Upper lobe of left lung (tissue), 6 donors: ENCODE measurements around the gene ANKRD23. TPM values are rescaled to one million over a fixed set of nuclear protein-coding genes. Genes with fewer than 3 reads are reported as not detected.
A peak's percentile ranks its signal among the peaks of the same experiment; 100 is the strongest.

Experiments used
- ATAC-seq, 2 donors: fragments of 200-7000 bp; cut with Tn5 transposase; one replicate each; pipeline ENCODE4 v1.9.1; 2022; ENCODE audit warnings: mild to moderate bottlenecking in 2 of 2, moderate library complexity in 2 of 2; ENCODE audit not compliant: low FRiP score in 2 of 2
- DNase-seq, 2 donors: peaks; one replicate each; pipeline ENCODE4 v3.0.0-alpha.2; 2019 to 2020
- H3K27ac ChIP-seq, 4 donors: fragments of 200-600 bp; sonication (generic); one replicate each; pipeline ENCODE4 v1.5.1; 2016 to 2019
- H3K27me3 ChIP-seq, 4 donors: fragments of 200-600 bp; sonication (generic); one replicate each; pipeline ENCODE4 v1.5.1; 2017 to 2019
- H3K36me3 ChIP-seq, 4 donors: fragments of 200-600 bp; sonication (generic); one replicate each; pipeline ENCODE4 v1.5.1; 2016 to 2019
- H3K4me1 ChIP-seq, 4 donors: fragments of 200-600 bp; sonication (generic); one replicate each; pipeline ENCODE4 v1.5.1; 2018 to 2019
- H3K4me3 ChIP-seq, 4 donors: fragments of 200-600 bp; sonication (generic); one replicate each; pipeline ENCODE4 v1.5.1; 2017 to 2019; ENCODE audit warnings: mild to moderate bottlenecking in 2 of 4, moderate library complexity in 1 of 4
- H3K9me3 ChIP-seq, 4 donors: fragments of 200-600 bp; sonication (generic); one replicate each; pipeline ENCODE4 v1.5.1; 2018 to 2019
- CTCF ChIP-seq, 6 experiments: fragments of 450-650 bp in 4 of 6; fragments of 200-600 bp in 2 of 6; sonication (generic) in 2 of 6; IDR thresholded peaks; one replicate each; pipeline ENCODE4 v1.5.1; 2016 to 2019; ENCODE audit warnings: antibody characterized with exemption in 6 of 6
- EP300 ChIP-seq, 4 donors: sonication (generic); formaldehyde crosslinking; IDR thresholded peaks; one replicate each; pipeline ENCODE4 v1.5.1; 2017; ENCODE audit warnings: antibody characterized with exemption in 4 of 4, control low read depth in 2 of 4
- POLR2A ChIP-seq, 4 donors: fragments of 450-650 bp; IDR thresholded peaks; one replicate each; pipeline ENCODE4 v1.5.1; 2016 to 2017; ENCODE audit warnings: antibody characterized with exemption in 4 of 4, mild to moderate bottlenecking in 2 of 4
- POLR2AphosphoS5 ChIP-seq, 2 donors: sonication (generic); formaldehyde crosslinking; IDR thresholded peaks; one replicate each; pipeline ENCODE4 v1.5.1; 2017; ENCODE audit warnings: antibody characterized with exemption in 2 of 2
- WGBS, 2 donors: methylation state at CpG; one replicate each; pipeline ENCODE4 v1.1.5; 2017 to 2018; 5-methylcytosine and 5-hydroxymethylcytosine counted together
- total RNA-seq, 6 donors: library from RNA; depleted of rRNA in 4 of 6; stranded (reverse); fragments of >200 nt in 4 of 6; gene quantifications; one replicate each; pipeline versions ENCODE4 v1.1.0 to v1.2.1, GENCODE V29; 2016 to 2021
- donor health status: DM: no; HTN: no; CAD: no; lungs with moderate emphysema.
- donor health status: DM: no; HTN: yes; CAD: no; lungs with severe emphysema.

Gene ANKRD23
- total RNA-seq, 6 donors from 2014 or later, result 2.0 to 27.2 (median 2.8) TPM

- H3K4me3 ChIP-seq, result no peak overlapping the region
- 50 to 59% methylated on average over 5 to 12 of the region's 12 CpGs for whole genome bisulfite sequencing, 2 donors
- H3K9me3 ChIP-seq, result no peaks in the 10 kb centered on the region
- no peaks in the 10 kb centered on the region for H3K27me3 ChIP-seq
- peak; percentile 36 to 48 for ATAC-seq
- H3K36me3 ChIP-seq, result no peaks in the 10 kb centered on the region
- TF ChIP-seq EP300 (IDR thresholded peaks at IDR 0.05), result no peak
- peak in 1 of 2 donors; percentile 15 for TF ChIP-seq POLR2AphosphoS5 (IDR thresholded peaks at IDR 0.05)
- H3K27ac ChIP-seq, result peak overlapping the region in 2 of 4 donors; percentile 43 to 44
- peaks cover 36 to 54% (median 43%) of the 10 kb centered on the region in 4 donors for H3K4me1 ChIP-seq
- DNase-seq, result peak in 1 of 2 donors; percentile 77
Measured at GRCh38 chr2:96888072-96889011, 44.5 kb upstream of the ANKRD23 start.

- Histone ChIP-seq H3K4me3 (no peak overlapping the region), H3K9me3 (no peaks in the 10 kb centered on the region), H3K27ac (peak overlapping the region in 2 of 4 donors; percentile 43 to 44), H3K27me3 (no peaks in the 10 kb centered on the region), H3K4me1 (peaks cover 36 to 54% (median 43%) of the 10 kb centered on the region in 4 donors), H3K36me3 (no peaks in the 10 kb centered on the region)
- WGBS, 2 donors, result 50 to 72% methylated on average over 15 to 18 of the region's 18 CpGs
- ATAC-seq (peak in 1 of 2 donors; percentile 41), DNase-seq (no peak)
- TF ChIP-seq EP300 (IDR thresholded peaks at IDR 0.05) (no peak), CTCF (IDR thresholded peaks at IDR 0.05) (no peak), POLR2AphosphoS5 (IDR thresholded peaks at IDR 0.05) (no peak), POLR2A (IDR thresholded peaks at IDR 0.05) (no peak)
Measured at GRCh38 chr2:96887493-96888012, 43.7 kb upstream of the ANKRD23 start.

- WGBS, 2 donors, result 84 to 92% methylated on average over 19 to 23 of the region's 23 CpGs
- Histone ChIP-seq H3K9me3 (no peaks in the 10 kb centered on the region), H3K4me3 (no peak overlapping the region), H3K27ac (no peak overlapping the region), H3K27me3 (no peaks in the 10 kb centered on the region), H3K36me3 (no peaks in the 10 kb centered on the region), H3K4me1 (peaks cover 19 to 48% (median 31%) of the 10 kb centered on the region in 4 donors)
- ATAC-seq (no peak), DNase-seq (no peak)
- TF ChIP-seq POLR2A (IDR thresholded peaks at IDR 0.05) (no peak), POLR2AphosphoS5 (IDR thresholded peaks at IDR 0.05) (no peak), EP300 (IDR thresholded peaks at IDR 0.05) (no peak), CTCF (IDR thresholded peaks at IDR 0.05) (no peak)
Measured at GRCh38 chr2:96885432-96886347, 41.9 kb upstream of the ANKRD23 start.

- no peak overlapping the region for H3K4me3 ChIP-seq
- H3K27me3 ChIP-seq, result no peaks in the 10 kb centered on the region
- no peaks in the 10 kb centered on the region for H3K9me3 ChIP-seq
- ATAC-seq, result no peak
- no peaks in the 10 kb centered on the region for H3K36me3 ChIP-seq
- no peak overlapping the region for H3K27ac ChIP-seq
- TF ChIP-seq EP300 (IDR thresholded peaks at IDR 0.05) (no peak), POLR2AphosphoS5 (IDR thresholded peaks at IDR 0.05) (no peak), CTCF (IDR thresholded peaks at IDR 0.05) (no peak), POLR2A (IDR thresholded peaks at IDR 0.05) (no peak)
- no peak for DNase-seq
- WGBS, 2 donors, result 73 to 80% methylated on average over 17 to 19 of the region's 19 CpGs
- peaks cover 18 to 41% (median 25%) of the 10 kb centered on the region in 4 donors for H3K4me1 ChIP-seq
Measured at GRCh38 chr2:96884299-96885094, 40.7 kb upstream of the ANKRD23 start.
